Epithelial cell of proximal tubule (primary cell): ENCODE measurements around the gene RAE1. TPM values are rescaled to one million over a fixed set of nuclear protein-coding genes. Genes with fewer than 3 reads are reported as not detected.
A peak's percentile ranks its signal among the peaks of the same experiment; 100 is the strongest.
"Not testable (repeated sequence)": the region's sequence is repeated elsewhere in the genome, so short reads cannot be mapped to it uniquely, and the experiment has no call there.

ENCODE experiments used
- DNase-seq: peaks from one replicate; pipeline ENCODE4 v3.0.0-alpha.2; 2011; ENCODE audit warnings: low read depth
- H3K4me3 ChIP-seq: 2 replicates; pipeline ENCODE4 v1.5.1; 2011; ENCODE audit warnings: low read depth, mild to moderate bottlenecking, low read length
- total RNA-seq: library from RNA; depleted of rRNA; stranded (reverse); fragments of >200 nt; gene quantifications from 2 replicates; pipeline ENCODE4 v1.2.3, GENCODE V29; 2015
- TF ChIP-seq, protein P1 (sequence below): conservative IDR thresholded peaks from 2 replicates; pipeline ENCODE4 v1.5.1; 2012; ENCODE audit warnings: low read depth, mild to moderate bottlenecking, low read length

Gene RAE1
- total RNA-seq, 1 donor from 2014 or later, result 74.3 TPM

DNA sequence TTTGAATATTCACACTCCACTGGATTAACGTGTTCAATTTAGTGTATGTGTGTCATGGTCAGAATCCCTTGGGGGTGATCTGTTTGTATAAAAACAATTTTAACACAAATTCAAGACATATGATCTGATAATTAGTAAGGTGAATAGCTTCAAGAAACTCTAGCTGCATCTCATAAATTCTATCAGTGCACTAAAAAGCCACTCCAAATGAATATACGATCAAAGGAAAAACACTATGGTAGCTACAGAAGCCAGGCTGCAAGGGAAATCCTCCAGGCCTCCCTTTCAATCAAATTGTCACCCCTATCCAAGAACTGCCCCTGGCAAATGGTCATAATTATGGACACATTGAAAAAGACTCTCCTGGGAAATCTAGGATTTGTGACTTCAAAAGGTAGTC, 9.4 kb upstream of the RAE1 start:
- TF ChIP-seq, protein P1, sequence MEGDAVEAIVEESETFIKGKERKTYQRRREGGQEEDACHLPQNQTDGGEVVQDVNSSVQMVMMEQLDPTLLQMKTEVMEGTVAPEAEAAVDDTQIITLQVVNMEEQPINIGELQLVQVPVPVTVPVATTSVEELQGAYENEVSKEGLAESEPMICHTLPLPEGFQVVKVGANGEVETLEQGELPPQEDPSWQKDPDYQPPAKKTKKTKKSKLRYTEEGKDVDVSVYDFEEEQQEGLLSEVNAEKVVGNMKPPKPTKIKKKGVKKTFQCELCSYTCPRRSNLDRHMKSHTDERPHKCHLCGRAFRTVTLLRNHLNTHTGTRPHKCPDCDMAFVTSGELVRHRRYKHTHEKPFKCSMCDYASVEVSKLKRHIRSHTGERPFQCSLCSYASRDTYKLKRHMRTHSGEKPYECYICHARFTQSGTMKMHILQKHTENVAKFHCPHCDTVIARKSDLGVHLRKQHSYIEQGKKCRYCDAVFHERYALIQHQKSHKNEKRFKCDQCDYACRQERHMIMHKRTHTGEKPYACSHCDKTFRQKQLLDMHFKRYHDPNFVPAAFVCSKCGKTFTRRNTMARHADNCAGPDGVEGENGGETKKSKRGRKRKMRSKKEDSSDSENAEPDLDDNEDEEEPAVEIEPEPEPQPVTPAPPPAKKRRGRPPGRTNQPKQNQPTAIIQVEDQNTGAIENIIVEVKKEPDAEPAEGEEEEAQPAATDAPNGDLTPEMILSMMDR, result no peak
- H3K4me3 ChIP-seq, result no peak overlapping the region
- no peak for DNase-seq

DNA sequence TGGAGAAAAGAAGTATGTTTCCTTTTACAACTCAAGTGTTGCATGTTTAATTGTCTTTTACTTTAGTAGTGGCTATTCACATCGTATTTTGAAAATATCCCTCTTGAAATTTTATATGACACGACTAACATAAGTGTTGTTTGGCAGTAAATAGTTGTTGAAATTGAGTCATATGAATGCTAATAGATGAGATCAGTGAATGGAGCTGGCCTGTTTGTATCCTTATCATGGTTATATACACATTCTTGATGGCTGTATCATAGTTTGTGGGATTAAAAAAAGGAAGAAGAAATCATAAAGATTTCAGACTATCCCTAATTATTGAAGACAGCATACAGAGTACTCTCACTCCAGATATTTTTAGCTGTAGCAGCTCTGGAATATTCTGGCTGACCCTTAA, 8.2 kb upstream of the RAE1 start:
- no peak for DNase-seq
- TF ChIP-seq, protein P1, result no peak
- H3K4me3 ChIP-seq, result no peak overlapping the region

- TF ChIP-seq, protein P1, result peak; percentile 75
- DNase-seq, result peak; percentile 31
- H3K4me3 ChIP-seq, result no peak overlapping the region
Measured at GRCh38 chr20:57346477-57346876, 4.6 kb upstream of the RAE1 start.

- no peak for DNase-seq
- TF ChIP-seq, protein P1, result no peak
- no peak overlapping the region for H3K4me3 ChIP-seq
Measured at GRCh38 chr20:57347393-57347792, 3.7 kb upstream of the RAE1 start.

GRCh38 chr20:57348200-57348921, 2.7 kb upstream of the RAE1 start:
- DNase-seq, H3K4me3 ChIP-seq: not testable (repeated sequence)

DNA sequence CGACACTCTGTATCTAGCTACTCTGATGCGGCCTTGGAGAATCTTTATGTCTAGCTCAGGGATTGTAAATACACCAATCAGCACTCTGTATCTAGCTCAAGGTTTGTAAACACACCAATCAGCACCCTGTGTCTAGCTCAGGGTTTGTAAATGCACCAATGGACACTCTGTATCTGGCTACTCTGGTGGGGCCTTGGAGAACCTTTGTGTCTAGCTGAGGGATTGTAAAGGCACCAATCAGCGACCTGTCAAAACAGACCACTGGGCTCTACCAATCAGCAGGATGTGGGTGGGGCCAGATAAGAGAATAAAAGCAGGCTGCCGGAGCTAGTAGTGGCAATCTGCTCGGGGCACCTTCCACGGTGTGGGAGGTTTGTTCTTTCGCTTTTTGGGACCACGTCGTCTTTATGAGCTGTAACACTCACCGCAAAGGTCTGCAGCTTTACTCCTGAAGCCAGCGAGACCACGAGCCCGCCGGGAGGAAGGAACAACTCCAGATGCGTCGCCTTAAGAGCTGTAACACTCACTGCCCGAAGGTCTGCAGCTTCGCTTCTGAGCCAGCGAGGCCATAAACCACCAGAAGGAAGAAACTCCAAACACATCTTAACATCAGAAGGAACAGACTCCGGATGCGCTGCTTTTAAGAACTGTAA, 2.0 kb upstream of the RAE1 start:
- not testable (repeated sequence) for DNase-seq

DNA sequence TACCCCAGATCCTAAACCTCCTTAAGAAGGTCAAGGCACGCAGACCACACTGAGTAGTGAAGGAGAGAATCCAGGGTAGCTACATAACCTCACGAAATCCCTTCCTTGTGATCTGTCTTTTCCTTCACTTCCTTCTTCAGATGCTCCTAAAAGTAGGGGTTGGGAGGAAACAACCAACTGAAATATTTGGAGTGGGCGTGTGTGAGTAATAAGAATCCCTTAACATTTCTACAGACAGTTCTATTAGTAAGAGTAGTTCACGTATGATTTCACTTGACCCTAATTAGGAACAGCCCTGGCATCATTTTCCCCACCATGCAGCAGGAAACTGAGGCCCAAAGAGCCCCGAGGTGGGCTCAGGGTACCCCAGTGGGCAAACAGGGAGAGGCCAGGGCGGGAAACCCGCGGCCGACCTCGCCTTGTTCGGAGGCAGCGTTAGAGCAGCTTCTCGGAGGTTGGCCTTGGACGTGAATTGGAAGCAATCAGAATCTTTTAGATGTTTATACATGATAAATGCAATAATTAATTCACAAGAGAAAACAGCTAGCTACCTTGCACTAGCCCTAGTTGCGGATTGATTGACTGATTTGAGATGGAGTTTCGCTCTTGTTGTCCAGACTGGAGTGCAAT, 859 bp upstream of the RAE1 start:
- no peak for DNase-seq
- TF ChIP-seq, protein P1, result no peak
- no peak overlapping the region for H3K4me3 ChIP-seq

More for the DNA sequence above, 2.0 kb upstream of the RAE1 start:
- H3K4me3 ChIP-seq, result not testable (repeated sequence)

DNA sequence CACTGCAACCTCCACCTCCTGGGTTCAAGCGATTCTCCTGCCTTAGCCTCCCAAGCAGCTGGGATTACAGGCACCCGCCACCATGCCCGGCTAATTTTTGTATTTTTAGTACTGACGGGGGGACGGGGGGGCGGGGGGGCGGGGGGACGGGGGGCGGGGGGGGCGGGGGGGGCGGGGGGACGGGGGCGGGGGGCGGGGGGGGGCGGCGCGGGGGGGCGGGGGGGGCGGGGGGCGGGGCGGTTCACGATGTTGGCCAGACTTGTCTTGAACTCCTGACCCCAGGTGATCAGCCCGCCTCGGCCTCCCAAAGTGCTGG, 371 bp upstream of the RAE1 start:
- DNase-seq, result not testable (repeated sequence)

More for the DNA sequence above, 371 bp upstream of the RAE1 start:
- H3K4me3 ChIP-seq, result peak overlapping the region; percentile 100
